HCT116 (cell line): ENCODE results near the gene APLN.

Experiments
- CTCF ChIP-seq, 3 experiments: fragments of 200-600 bp in 1 of 3; sonication (generic) in 1 of 3; IDR thresholded peaks in 2 of 3; conservative IDR thresholded peaks in 1 of 3; 2 replicates each; pipeline ENCODE4 v1.5.1; 2012 to 2017; ENCODE audit warnings: low read depth in 2 of 3, low read length in 2 of 3, antibody characterized with exemption in 1 of 3, borderline replicate concordance in 1 of 3, control low read depth in 1 of 3, mild to moderate bottlenecking in 1 of 3, mixed read lengths in 1 of 3, mixed run types in 1 of 3, moderate library complexity in 1 of 3; ENCODE audit not compliant: insufficient read depth in 1 of 3
- EZH2 ChIP-seq: fragments of 200-600 bp; sonication (generic); IDR thresholded peaks from 2 replicates; pipeline ENCODE4 v1.6.1; 2017; ENCODE audit warnings: antibody characterized with exemption, mixed run types
- MAX ChIP-seq: IDR thresholded peaks from 2 replicates; pipeline ENCODE4 v1.6.1; 2012
- POLR2A ChIP-seq: IDR thresholded peaks from 2 replicates; pipeline ENCODE4 v1.7.0; 2011; ENCODE audit warnings: borderline replicate concordance; ENCODE audit not compliant: insufficient read depth, insufficient read length; ENCODE audit errors: extremely low read depth
- REST ChIP-seq: IDR thresholded peaks from 2 replicates; pipeline ENCODE4 v1.6.1; 2012; ENCODE audit warnings: low read depth

GRCh38 chrX:129682979-129683378, 28.2 kb upstream of the APLN start:
- TF ChIP-seq POLR2A: no peak
- TF ChIP-seq MAX: no peak
- no peak for TF ChIP-seq REST
- no peak for TF ChIP-seq EZH2
- no peak for TF ChIP-seq CTCF (IDR thresholded peaks at IDR 0.05 in 2 of 3, conservative IDR thresholded peaks at IDR 0.05 in 1 of 3; ENCODE audit: borderline replicate concordance in 1 of 3, insufficient read depth in 1 of 3, low read depth in 2 of 3, low read length in 2 of 3)
